Measurements from ENCODE around the gene TTLL3. TPM values are rescaled to one million over a fixed set of nuclear protein-coding genes. Genes with fewer than 3 reads are reported as not detected.

The TTLL3 gene
- total RNA-seq, 3 donors from 2014 or later (not counting 1 experiment from before 2014, with no cell fraction given): 133 to 137 (median 136) TPM

DNA sequence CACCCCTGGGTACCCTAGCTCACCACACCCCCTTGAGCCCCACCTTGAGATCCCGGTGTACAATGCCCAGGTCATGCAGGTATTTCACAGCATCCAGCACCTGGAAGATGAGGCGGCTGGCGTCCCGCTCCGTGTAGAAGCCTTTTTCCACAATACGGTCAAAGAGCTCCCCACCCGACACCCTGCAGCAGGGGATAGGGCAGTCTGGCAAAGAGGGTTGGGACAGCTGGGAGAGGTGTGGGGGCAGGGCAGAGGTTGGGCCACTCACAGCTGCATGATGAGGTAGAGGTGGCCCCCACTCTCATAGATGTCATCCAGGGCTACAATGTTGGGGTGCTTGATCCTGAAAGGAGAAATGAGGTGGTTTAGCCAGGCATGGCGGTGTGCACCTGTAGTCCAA, 47.2 kb upstream of the TTLL3 start:
- Histone ChIP-seq H3K4me3 (ENCODE audit: low read length) (no peak overlapping the region), H3K4me1 (ENCODE audit: control insufficient read depth, insufficient read depth, low read length) (peaks cover 10% of the 10 kb centered on the region), H3K27ac (ENCODE audit: low read length) (no peak overlapping the region), H3K27me3 (ENCODE audit: control insufficient read depth, insufficient read depth, low read length) (no peaks in the 10 kb centered on the region), H3K9me3 (ENCODE audit: control insufficient read depth, insufficient read depth, low read length) (no peaks in the 10 kb centered on the region), H3K36me3 (ENCODE audit: control insufficient read depth, insufficient read depth, low read length) (peaks cover 10% of the 10 kb centered on the region)
- intact Hi-C loops (cut with micrococcal nuclease): no loop called here
- H3K9me3 Mint-ChIP-seq: no peaks in the 10 kb centered on the region
- TF ChIP-seq, protein P1, sequence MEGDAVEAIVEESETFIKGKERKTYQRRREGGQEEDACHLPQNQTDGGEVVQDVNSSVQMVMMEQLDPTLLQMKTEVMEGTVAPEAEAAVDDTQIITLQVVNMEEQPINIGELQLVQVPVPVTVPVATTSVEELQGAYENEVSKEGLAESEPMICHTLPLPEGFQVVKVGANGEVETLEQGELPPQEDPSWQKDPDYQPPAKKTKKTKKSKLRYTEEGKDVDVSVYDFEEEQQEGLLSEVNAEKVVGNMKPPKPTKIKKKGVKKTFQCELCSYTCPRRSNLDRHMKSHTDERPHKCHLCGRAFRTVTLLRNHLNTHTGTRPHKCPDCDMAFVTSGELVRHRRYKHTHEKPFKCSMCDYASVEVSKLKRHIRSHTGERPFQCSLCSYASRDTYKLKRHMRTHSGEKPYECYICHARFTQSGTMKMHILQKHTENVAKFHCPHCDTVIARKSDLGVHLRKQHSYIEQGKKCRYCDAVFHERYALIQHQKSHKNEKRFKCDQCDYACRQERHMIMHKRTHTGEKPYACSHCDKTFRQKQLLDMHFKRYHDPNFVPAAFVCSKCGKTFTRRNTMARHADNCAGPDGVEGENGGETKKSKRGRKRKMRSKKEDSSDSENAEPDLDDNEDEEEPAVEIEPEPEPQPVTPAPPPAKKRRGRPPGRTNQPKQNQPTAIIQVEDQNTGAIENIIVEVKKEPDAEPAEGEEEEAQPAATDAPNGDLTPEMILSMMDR (IDR thresholded peaks at IDR 0.05): no peak
- 99% methylated on average over 8 of the region's 8 CpGs for WGBS (ENCODE audit: insufficient coverage)
- no peaks in the 10 kb centered on the region for H3K27me3 Mint-ChIP-seq (ENCODE audit: low read depth in 2 of 2)
- no peak overlapping the region for H3K4me3 Mint-ChIP-seq
- no peak overlapping the region for H3K27ac Mint-ChIP-seq
- H3K36me3 Mint-ChIP-seq: no peaks in the 10 kb centered on the region
- ATAC-seq (no peak), DNase-seq (no peak)
- peaks cover 13 to 28% of the 10 kb centered on the region in 2 donors for H3K4me1 Mint-ChIP-seq

GRCh38 chr3:9765865-9766264, 44.2 kb upstream of the TTLL3 start:
- intact Hi-C loops (cut with micrococcal nuclease): no loop called here
- WGBS (ENCODE audit: insufficient coverage): 94% methylated on average over 4 of the region's 4 CpGs
- Mint-ChIP-seq H3K36me3 (no peaks in the 10 kb centered on the region), H3K4me3 (no peak overlapping the region), H3K27me3 (ENCODE audit: low read depth in 2 of 2) (no peaks in the 10 kb centered on the region), H3K4me1 (peaks cover 29 to 46% of the 10 kb centered on the region in 2 donors), H3K27ac (peak overlapping the region in 1 of 2 donors; percentile 38), H3K9me3 (no peaks in the 10 kb centered on the region)
- no peaks in the 10 kb centered on the region for H3K9me3 ChIP-seq (ENCODE audit: control insufficient read depth, insufficient read depth, low read length)
- no peaks in the 10 kb centered on the region for H3K27me3 ChIP-seq (ENCODE audit: control insufficient read depth, insufficient read depth, low read length)
- H3K27ac ChIP-seq (ENCODE audit: low read length): no peak overlapping the region
- peaks cover 36% of the 10 kb centered on the region for H3K4me1 ChIP-seq (ENCODE audit: control insufficient read depth, insufficient read depth, low read length)
- ATAC-seq (no peak), DNase-seq (no peak)
- no peaks in the 10 kb centered on the region for H3K36me3 ChIP-seq (ENCODE audit: control insufficient read depth, insufficient read depth, low read length)
- H3K4me3 ChIP-seq (ENCODE audit: low read length): no peak overlapping the region
- TF ChIP-seq, protein P1 (IDR thresholded peaks at IDR 0.05): no peak

DNA sequence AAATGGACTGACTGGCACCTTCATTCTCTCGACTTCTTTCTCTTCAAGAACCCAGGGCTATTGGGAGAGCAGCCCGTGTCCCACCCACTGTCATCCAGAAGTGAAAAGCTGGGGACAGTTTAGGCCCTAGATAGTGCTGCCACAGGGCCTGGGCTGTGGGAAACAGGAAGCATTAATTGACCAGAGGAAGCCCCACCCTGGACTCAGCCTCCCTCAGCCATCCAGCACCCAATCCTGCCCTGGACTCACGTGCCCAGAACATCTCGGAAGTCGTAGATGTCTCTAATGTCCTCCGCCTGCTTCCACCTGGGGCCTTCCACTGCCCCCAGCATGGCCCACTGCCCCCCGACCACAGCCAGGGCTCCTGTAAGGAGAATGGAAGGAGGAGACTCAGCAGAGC, 42.6 kb upstream of the TTLL3 start:
- no peaks in the 10 kb centered on the region for H3K36me3 Mint-ChIP-seq
- DNase-seq: no peak
- Histone ChIP-seq H3K27ac (ENCODE audit: low read length) (no peak overlapping the region), H3K36me3 (ENCODE audit: control insufficient read depth, insufficient read depth, low read length) (no peaks in the 10 kb centered on the region), H3K4me3 (ENCODE audit: low read length) (no peak overlapping the region), H3K9me3 (ENCODE audit: control insufficient read depth, insufficient read depth, low read length) (no peaks in the 10 kb centered on the region), H3K27me3 (ENCODE audit: control insufficient read depth, insufficient read depth, low read length) (no peaks in the 10 kb centered on the region), H3K4me1 (ENCODE audit: control insufficient read depth, insufficient read depth, low read length) (peaks cover 36% of the 10 kb centered on the region)
- TF ChIP-seq, protein P1 (IDR thresholded peaks at IDR 0.05): no peak
- peaks cover 33 to 49% of the 10 kb centered on the region in 2 donors for H3K4me1 Mint-ChIP-seq
- H3K27me3 Mint-ChIP-seq (ENCODE audit: low read depth in 2 of 2): no peaks in the 10 kb centered on the region
- peak overlapping the region; percentile 50 for H3K4me3 Mint-ChIP-seq
- ATAC-seq: no peak
- H3K9me3 Mint-ChIP-seq: no peaks in the 10 kb centered on the region
- intact Hi-C loops (cut with micrococcal nuclease): no loop called here
- WGBS (ENCODE audit: insufficient coverage): 79% methylated on average over 7 of the region's 7 CpGs
- H3K27ac Mint-ChIP-seq: peak overlapping the region; percentile 3 to 84

GRCh38 chr3:9768141-9768775, 41.8 kb upstream of the TTLL3 start:
- no peak for ATAC-seq
- Histone ChIP-seq H3K4me3 (ENCODE audit: low read length) (no peak overlapping the region), H3K4me1 (ENCODE audit: control insufficient read depth, insufficient read depth, low read length) (peaks cover 36% of the 10 kb centered on the region), H3K27ac (ENCODE audit: low read length) (no peak overlapping the region), H3K27me3 (ENCODE audit: control insufficient read depth, insufficient read depth, low read length) (no peaks in the 10 kb centered on the region), H3K9me3 (ENCODE audit: control insufficient read depth, insufficient read depth, low read length) (no peaks in the 10 kb centered on the region), H3K36me3 (ENCODE audit: control insufficient read depth, insufficient read depth, low read length) (no peaks in the 10 kb centered on the region)
- 90% methylated on average over 6 of the region's 6 CpGs for WGBS (ENCODE audit: insufficient coverage)
- peak overlapping the region; percentile 50 for H3K4me3 Mint-ChIP-seq
- TF ChIP-seq, protein P1 (IDR thresholded peaks at IDR 0.05): no peak
- H3K36me3 Mint-ChIP-seq: no peaks in the 10 kb centered on the region
- no peak for DNase-seq
- intact Hi-C loops (cut with micrococcal nuclease): loop anchor here (2.0 kb wide), 1 partner anchor 17 kb away; no protein-coding TSS in a partner anchor
- no peaks in the 10 kb centered on the region for H3K9me3 Mint-ChIP-seq
- peaks cover 35 to 49% of the 10 kb centered on the region in 2 donors for H3K4me1 Mint-ChIP-seq
- no peaks in the 10 kb centered on the region for H3K27me3 Mint-ChIP-seq (ENCODE audit: low read depth in 2 of 2)
- H3K27ac Mint-ChIP-seq: peak overlapping the region; percentile 3 to 84
